ENCODE data around the gene SMURF1. TPM values are rescaled to one million over a fixed set of nuclear protein-coding genes. Genes with fewer than 3 reads are reported as not detected.

The SMURF1 gene
- total RNA-seq, 2 donors from 2014 or later: 25.0 to 27.2 TPM

DNA sequence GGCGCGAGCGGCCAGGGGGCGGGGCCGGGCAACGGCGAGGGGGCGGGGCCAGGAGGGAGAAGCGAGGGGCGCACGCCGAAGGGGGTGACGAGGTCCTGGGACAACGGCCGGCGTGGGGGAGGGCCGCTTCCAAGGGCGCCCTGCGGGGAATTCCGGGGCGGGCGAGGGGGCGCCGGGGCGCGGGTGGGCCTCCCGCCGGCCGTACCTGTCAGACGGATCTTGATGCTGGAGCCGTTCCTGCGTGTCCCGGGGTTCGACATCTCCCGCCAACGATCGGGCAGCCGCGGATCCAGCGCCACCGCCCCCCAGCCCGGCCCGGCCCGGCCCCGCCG, 421 bp downstream of the SMURF1 start:
- no peak for DNase-seq (ENCODE audit: low spot score)
- intact Hi-C loops (cut with DNase I): loop anchor here (5.0 to 10.0 kb wide), 3 partner anchors 111 to 1051 kb away; no protein-coding TSS in a partner anchor

DNA sequence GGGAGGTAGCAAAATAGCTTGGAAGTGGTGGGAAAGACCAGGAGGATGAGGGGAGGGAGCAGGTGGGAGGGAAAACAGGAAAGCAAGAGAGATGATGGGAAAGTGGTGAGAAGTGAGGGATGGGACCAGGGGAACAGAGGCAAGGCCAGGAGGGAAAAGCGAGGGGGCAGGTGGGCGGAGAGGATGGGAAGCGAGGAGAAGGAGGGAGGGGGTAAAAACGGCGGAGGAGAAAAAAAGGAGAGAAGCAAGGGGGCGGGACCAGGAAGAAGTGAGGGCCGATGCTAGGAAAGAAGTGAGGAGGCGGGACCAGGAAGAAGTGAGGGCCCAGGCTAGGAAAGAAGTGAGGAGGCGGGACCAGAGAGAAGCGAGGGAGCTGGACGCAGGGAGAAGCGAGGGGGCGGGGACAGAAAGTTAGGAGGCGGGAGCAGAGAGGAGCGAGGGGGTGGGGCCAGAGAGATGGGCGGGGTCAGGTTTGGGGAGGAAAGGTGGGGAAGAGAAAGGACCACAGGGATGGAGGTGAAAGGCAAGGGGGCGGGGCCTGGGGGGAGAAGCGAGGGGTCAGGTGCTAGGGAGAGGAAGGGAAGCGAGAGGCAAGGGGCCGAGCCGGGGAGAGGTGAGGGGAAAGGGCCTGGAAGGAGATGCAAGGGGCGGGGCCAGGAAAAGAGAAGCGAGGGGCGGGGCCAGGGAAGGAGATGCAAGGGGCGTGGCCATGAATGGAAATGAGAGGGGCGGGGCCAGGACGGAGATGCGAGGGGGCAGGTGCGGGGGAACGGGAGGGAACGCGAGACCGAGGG, 984 bp downstream of the SMURF1 start:
- peak; percentile 98 for DNase-seq (ENCODE audit: low spot score)
- intact Hi-C loops (cut with DNase I): loop anchor here (5.0 to 10.0 kb wide), 3 partner anchors 111 to 1052 kb away; no protein-coding TSS in a partner anchor

DNA sequence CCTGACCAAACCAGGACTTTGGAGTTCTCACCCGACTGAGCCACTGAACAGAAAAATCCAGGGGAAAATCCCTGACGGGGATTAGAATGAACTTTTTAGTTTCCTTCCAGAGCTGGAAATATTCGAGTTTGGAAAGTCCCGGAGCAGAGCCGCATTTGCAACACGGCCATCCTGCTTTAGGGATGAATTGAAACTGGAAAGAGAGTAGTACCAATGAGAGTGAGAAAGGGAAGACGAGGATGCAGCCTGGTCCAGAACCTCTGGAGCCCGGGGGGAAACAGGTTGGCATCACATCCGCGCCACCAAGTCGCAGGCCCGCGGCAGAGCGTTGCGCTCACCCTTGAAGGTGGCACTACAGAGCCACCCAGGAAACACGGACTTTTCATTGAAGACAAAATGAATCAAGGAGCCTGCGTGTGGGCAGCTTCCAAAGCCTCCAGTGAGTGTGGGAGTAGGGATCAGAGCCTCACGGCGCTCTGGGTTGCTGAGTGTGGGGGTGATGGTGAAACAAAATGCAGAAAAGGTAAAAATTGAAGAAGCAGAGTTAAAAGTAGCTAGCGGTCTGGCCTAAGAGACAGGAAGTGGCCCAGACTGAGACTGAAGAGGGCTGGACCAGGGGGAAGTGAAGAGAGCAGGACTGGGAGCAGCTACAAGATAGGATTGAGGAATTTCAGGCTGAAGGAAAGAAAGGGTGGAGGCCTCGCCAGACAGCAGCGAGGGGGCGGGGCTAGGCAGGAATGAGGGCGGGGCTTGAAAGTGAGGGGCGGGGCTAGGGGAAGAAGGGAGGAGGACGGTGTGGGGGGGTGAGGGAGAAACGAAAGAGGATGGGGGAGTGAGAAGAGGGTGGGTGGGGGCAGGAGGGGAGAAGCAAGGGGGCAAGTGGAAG, 1.8 kb downstream of the SMURF1 start:
- DNase-seq (ENCODE audit: low spot score): peak; percentile 85
- intact Hi-C loops (cut with DNase I): loop anchor here (5.0 to 10.0 kb wide), 3 partner anchors 110 to 1053 kb away; no protein-coding TSS in a partner anchor

DNA sequence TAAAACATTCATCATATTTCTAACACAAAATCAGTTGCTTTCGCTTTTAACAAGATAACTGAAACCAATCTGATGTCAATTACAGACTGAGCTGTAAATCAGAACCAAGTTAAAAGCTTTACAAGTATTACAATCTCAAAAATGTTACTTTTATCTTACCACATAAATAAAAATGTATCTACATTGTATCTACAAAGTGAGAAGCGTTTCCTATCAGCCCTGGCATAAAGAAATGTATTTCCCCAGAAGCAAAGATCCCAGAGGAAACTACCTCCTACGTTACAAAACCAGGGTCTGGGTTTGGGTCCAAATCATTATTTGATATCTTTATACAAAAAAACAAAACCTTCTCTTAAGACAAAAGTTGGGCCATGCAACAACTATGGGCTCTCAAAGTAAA, 2.6 kb downstream of the SMURF1 start:
- intact Hi-C loops (cut with DNase I): loop anchor here (5.0 to 10.0 kb wide), 3 partner anchors 109 to 1053 kb away; no protein-coding TSS in a partner anchor
- DNase-seq (ENCODE audit: low spot score): no peak

DNA sequence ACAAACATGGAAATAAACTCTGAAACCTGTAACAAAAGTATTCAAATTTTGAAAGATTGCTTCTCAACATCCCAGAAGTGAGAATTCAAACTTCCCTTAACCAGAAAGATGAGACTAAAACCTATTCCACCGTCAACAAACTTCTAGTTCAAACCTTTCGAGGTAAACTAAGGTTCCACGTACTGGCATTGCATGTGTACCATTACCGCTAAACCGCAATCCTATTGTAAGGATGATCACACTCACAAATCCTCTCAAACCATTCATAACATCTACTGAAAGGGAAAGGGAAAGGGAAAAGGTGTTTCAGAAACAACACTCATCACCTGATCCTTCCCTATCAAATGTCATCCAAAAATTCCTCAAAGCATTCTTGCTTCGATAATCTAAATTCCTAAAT, 3.1 kb downstream of the SMURF1 start:
- intact Hi-C loops (cut with DNase I): loop anchor here (5.0 to 10.0 kb wide), 3 partner anchors 109 to 1054 kb away; no protein-coding TSS in a partner anchor
- DNase-seq (ENCODE audit: low spot score): no peak

DNA sequence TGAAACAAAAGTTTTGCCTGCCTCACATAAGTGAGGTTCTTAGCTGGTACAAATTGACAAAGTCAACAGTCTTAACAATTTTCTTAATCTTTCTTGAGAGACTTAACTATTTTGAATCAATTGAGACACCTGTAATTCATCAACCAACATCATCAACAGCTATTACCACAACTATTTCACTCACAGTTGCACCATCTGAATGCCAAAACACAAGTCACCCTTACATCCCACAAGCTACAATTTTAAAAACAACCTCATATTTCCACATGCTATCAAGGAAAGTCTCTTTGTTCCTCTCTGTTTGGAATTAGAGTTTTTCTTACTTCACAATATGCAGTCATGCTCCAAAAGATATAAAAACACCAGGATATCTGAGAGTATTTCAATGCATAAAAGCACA, 4.9 kb downstream of the SMURF1 start:
- DNase-seq (ENCODE audit: low spot score): no peak
- intact Hi-C loops (cut with DNase I): no loop called here

DNA sequence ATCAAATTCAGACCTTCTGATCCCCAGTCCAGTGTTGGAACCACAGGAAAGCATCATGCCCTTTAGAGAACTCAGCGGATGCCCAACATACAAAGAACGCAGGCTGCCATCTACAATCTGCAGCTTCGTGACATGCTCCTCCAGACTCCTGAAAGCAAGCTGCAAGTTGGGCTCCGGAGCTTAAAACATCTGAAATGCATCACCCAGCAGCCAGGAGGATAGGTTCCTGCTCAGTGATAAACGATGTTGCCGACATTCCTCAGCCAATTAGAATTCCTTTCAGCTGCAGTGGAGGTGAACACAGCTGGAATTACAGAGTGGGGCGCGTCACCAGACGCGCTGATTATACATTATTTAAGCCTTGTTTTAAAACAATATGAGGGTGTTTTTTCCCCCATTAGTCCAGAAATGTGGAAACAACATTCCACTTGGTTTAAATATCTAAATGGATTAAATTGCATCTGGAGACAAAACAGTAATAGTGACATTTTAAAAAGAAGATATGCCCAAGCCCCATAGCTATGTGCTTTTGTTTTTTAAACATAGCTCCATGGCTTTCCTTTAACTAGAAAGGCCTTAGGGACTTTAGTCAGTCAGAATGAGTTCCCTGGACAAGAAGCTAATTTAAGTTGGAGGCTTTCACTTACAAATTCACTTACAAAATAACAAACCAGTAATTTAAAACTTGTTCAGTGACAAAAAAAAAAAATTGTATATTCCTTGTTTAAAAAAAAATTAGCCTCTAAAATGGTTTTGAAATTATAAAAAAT, 6.3 kb downstream of the SMURF1 start:
- intact Hi-C loops (cut with DNase I): loop anchor here in 1 of 2 donors (2.0 kb wide), 1 partner anchor 15 kb away; no protein-coding TSS in a partner anchor
- no peak for DNase-seq (ENCODE audit: low spot score)

DNA sequence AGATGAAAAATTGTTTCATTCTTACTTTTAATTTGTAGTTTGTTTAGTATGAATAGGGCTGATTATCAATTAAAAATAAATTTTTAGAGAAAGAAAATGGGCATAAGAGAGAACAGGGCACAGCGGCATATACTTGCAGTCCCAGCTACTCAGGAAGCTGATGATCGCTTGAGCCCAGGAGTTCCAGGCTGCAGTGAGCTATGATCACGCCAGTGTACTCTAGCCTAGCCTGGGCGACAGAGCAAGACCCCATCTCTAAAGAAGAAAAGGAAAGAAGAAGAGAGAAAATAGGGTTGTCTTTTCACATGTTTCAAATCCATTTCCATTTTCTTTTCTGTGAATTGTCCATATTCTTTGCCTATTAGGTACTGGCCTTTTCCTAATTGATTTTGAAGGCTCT, 8.0 kb downstream of the SMURF1 start:
- intact Hi-C loops (cut with DNase I): loop anchor here in 1 of 2 donors (2.0 kb wide), 1 partner anchor 13 kb away; no protein-coding TSS in a partner anchor

DNA sequence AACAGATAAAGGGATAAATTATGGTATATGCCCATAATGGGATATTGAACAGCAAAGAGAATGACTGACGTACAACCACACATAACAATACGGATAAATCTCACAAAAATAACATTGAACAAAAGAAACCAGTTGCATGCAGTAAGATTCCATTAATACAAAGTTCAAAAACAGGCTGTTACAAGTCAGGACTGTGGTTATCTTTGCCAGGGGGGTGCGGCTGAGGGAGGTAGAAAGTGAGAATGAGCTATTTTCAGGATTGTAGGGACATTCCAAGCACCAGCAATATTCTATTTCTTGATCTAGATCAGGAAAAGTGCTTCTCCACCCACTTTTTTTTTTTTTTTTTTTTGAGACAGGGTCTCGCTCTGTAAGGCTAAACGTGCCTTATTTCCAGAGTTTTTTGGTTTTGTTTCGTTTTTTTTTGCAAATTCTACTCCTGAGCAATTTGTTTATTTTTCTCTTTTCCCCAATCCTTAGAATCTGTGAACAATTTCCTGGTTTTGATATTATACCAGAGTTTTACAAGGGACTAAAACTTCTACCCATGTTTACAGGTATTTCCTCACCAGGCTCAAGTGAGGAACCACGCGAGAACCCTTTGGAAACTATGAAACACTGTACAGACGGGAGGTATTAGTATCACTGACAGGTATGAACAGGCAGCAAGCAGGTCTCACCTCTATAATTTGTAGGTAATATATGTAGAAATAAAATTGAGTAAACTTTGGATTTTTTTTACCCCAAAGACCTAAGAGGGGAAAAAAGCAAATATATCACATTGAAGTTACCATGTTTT, 9.9 kb downstream of the SMURF1 start:
- DNase-seq (ENCODE audit: low spot score): no peak
- intact Hi-C loops (cut with DNase I): no loop called here

More for the DNA sequence above, 8.0 kb downstream of the SMURF1 start:
- no peak for DNase-seq (ENCODE audit: low spot score)

DNA sequence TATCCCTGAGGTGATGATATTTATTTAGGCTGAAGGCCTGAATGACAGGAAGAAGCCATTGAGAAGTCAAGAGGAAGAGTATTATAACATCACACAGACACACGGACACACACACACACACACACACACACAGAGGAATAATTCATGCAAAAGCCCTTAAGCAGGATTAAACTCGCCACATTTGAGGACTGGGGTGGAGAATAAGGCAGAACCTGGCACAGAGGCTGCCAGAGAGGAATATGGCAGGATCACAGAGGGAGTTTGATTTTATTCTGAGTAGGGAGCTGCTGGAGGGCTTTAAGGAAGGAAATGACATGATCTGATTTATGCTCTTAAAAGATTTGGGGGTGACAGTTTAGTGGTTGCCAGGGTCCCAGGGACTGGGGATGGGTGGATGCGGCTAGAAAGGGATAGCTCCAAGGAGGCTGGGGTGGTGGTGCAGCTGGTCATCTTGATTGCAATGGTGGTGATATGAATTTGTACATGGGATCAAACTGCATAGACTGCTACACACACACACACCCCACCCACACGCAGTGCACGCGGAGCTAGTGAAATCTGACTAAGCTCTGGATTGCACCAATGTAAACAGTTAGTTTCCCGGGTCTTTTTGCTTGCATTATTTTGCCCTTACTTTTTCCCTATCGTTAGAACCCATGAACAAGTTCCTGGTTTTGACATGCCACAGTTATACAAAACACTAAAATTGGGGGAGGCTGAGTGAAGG, 11.2 kb downstream of the SMURF1 start:
- DNase-seq (ENCODE audit: low spot score): no peak
- intact Hi-C loops (cut with DNase I): no loop called here

DNA sequence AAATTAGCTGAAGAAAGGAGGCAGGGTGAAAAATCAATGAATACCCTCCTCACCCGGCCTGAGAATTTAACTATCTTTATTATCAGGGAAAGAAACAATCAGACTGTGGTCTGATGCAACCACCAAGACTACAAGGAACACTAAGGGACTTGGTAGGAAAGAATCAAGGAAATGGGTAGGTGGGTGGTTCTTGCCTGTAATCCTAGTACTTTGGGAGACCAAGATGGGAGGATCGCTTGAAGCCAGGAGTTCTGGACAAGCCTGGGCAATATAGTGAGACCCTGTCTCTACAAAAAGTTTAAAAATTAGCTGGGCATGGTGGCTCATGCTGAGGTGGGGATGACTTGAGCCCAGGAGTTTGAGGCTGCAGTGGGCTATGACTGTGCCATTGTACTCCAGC, 12.6 kb downstream of the SMURF1 start:
- DNase-seq (ENCODE audit: low spot score): no peak
- intact Hi-C loops (cut with DNase I): no loop called here

DNA sequence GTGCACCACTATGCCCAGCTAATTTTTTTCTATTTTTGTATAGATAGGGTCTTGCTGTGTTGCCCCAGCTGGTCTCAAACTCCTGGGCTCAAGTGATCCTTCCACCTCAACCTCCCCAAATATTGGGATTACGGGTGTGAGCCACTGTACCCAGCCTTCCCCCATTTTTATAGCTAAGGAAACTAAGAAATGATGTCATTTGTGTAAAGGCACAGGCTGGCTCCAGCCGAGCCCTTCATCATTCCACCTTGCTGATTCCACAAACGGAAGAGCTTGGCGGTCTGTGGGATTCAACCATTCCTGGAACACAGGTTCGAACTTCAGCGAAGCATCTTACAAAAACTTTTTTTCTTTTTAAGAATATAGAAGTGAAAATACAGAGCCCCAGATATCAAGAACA, 14.4 kb downstream of the SMURF1 start:
- DNase-seq (ENCODE audit: low spot score): no peak
- intact Hi-C loops (cut with DNase I): loop anchor here in 1 of 2 donors (10.0 kb wide), 1 partner anchor 85 kb away; no protein-coding TSS in a partner anchor

DNA sequence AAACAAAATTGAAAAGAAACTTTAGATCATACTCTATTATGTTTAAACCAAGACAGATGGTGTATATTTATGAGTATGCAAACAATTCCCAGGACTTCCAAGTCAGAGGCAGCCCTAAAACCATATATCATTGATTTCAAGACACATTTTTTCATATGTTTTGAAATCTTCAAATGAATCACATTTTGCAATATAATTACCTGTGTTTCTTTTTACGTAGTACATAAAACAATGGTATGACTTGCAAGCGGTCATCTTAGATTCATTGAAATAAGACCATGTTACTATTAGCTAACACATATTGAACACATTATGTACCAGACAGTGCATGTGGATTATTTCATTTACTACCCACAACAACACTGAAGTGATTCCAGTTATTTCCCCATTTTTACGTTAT, 14.9 kb downstream of the SMURF1 start:
- intact Hi-C loops (cut with DNase I): loop anchor here in 1 of 2 donors (10.0 kb wide), 1 partner anchor 84 kb away; no protein-coding TSS in a partner anchor
- no peak for DNase-seq (ENCODE audit: low spot score)

DNA sequence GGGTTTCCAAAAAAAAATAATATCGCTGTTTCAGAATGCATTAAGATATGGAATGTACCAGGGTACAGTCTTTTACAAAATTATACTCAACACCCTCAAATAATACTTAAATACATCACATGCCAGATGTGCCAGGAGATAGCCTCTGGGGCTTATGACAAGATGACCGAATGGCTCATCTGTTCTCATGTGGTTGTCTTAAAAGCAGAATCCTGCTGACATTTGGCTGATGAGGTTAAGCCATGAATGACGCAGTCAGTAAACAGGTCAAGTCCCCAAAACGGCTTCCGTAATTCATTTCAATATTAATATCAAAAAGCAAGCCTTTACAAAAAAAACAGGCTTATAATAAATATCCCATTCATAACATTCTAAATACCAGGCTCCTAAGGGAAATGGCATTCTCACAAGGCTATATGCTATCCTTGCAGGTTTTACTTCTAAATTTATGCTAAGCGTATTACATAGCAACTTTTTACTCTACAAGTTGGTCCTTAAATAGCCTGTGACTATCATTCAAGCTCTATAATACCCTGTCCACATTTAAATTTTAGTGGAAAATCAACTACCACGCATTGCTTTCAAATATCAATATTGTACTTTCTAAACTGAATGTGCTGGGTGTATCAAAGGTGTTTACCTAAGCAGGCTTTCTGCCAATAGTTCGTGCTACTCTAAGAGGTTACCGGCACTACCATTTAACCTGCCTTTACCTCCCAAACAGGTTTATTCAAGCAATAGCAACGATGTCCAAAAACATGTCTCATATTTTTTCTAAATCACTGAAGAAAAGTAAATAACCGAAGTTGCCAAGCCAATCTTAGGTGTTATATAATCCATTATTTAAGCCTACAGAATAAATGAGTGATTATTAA, 15.6 kb downstream of the SMURF1 start:
- no peak for DNase-seq (ENCODE audit: low spot score)
- intact Hi-C loops (cut with DNase I): loop anchor here in 1 of 2 donors (10.0 kb wide), 1 partner anchor 84 kb away; no protein-coding TSS in a partner anchor

DNA sequence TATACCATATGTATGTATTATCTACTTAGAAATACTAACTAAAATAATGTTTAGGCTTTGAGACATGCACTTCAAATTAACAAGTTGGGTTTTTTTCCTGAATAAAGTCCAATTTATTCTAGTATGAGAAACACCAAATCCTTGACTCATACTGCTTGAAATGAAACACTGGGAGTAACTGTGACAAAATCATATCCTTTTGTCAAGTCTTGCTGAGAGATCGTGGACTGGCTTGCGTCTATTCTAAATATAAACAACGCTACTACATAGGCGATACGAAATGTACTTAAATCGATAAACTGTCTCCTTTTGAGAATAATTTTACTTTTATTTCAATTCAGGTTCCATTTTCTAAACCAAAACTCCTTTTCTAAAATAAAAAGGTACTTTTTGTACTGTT, 16.3 kb downstream of the SMURF1 start:
- intact Hi-C loops (cut with DNase I): loop anchor here in 1 of 2 donors (10.0 kb wide), 1 partner anchor 83 kb away; no protein-coding TSS in a partner anchor
- no peak for DNase-seq (ENCODE audit: low spot score)

DNA sequence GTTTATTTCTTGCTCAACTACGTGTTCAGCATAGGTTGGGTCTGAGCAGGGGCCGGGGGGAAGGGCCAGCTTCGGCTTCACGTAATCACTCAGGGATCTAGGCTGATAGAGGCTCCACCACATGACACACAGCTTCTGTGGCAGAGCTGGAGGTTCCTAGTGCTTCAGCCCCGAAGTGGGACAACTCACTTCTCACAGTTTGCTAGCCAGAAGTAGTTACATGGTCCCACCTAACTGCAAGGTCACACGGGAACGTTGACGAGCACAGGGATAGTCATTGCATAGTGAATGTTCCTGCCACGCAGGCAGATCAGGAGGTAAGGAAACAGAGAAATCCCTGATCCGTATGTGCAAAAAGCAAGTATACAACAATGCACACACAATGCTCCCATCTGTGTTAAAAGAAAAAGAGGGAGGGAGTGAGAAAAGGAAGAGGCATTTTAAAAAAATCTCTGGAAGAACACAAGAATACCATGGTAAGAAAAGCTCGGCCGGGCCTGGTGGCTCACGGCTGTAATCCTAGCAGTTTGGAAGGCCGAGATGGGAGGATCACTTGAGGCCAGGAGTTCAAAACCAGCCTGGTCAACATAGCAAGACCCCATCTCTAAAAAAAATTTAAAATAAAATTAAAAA, 16.9 kb downstream of the SMURF1 start:
- DNase-seq (ENCODE audit: low spot score): no peak

More for the DNA sequence above, 16.9 kb downstream of the SMURF1 start:
- intact Hi-C loops (cut with DNase I): loop anchor here in 1 of 2 donors (10.0 kb wide), 1 partner anchor 82 kb away; no protein-coding TSS in a partner anchor
